Natural killer cell (primary cell): ENCODE measurements around the gene LRRC15. TPM values are rescaled to one million over a fixed set of nuclear protein-coding genes. Genes with fewer than 3 reads are reported as not detected.
A peak's percentile ranks its signal among the peaks of the same experiment; 100 is the strongest.

Experiments
- ATAC-seq, 3 donors: fragments of 150-1000 bp in 2 of 3; fragments of 200-7000 bp in 1 of 3; cut with Tn5 transposase; 1 replicate in 1 of 3; 2 replicates in 2 of 3; pipeline ENCODE4 v1.10.0; 2021; ENCODE audit warnings: mild to moderate bottlenecking in 2 of 3, moderate library complexity in 2 of 3
- DNase-seq, 2 donors: peaks; one replicate each; pipeline versions ENCODE4 v3.0.0 to v3.0.0-alpha.2; 2013 to 2021; ENCODE audit warnings: mixed read lengths in 1 of 2
- H3K27ac ChIP-seq: one replicate; pipeline ENCODE4 v1.5.1; 2013; ENCODE audit warnings: mild to moderate bottlenecking, low read length
- H3K27me3 ChIP-seq: one replicate; pipeline ENCODE4 v1.6.1; 2013; ENCODE audit warnings: low read length; ENCODE audit not compliant: control insufficient read depth, insufficient read depth
- H3K36me3 ChIP-seq: one replicate; pipeline ENCODE4 v1.6.1; 2013; ENCODE audit warnings: low read length; ENCODE audit not compliant: control insufficient read depth, insufficient read depth
- H3K4me1 ChIP-seq: one replicate; pipeline ENCODE4 v1.6.1; 2013; ENCODE audit warnings: low read length; ENCODE audit not compliant: control insufficient read depth, insufficient read depth
- H3K4me3 ChIP-seq: one replicate; pipeline ENCODE4 v1.5.1; 2013; ENCODE audit warnings: low read length
- H3K9me3 ChIP-seq: one replicate; pipeline ENCODE4 v1.6.1; 2013; ENCODE audit warnings: low read length; ENCODE audit not compliant: control insufficient read depth, insufficient read depth
- H3K27ac Mint-ChIP-seq, 2 donors: one replicate each; pipeline ENCODE4 v1.8.0; 2022; ENCODE audit warnings: mild to moderate bottlenecking in 2 of 2, mixed read lengths in 2 of 2, moderate library complexity in 1 of 2
- H3K27me3 Mint-ChIP-seq, 2 donors: one replicate each; pipeline ENCODE4 v1.8.0; 2022; ENCODE audit warnings: low read depth in 2 of 2, mixed read lengths in 2 of 2
- H3K36me3 Mint-ChIP-seq: one replicate; pipeline ENCODE4 v1.8.0; 2022; ENCODE audit warnings: mixed read lengths
- H3K4me1 Mint-ChIP-seq, 2 donors: one replicate each; pipeline ENCODE4 v1.8.0; 2022; ENCODE audit warnings: mixed read lengths in 2 of 2
- H3K4me3 Mint-ChIP-seq: one replicate; pipeline ENCODE4 v1.8.0; 2022; ENCODE audit warnings: mild to moderate bottlenecking, moderate library complexity, mixed read lengths
- H3K9me3 Mint-ChIP-seq, 2 donors: one replicate each; pipeline ENCODE4 v1.8.0; 2022; ENCODE audit warnings: mixed read lengths in 2 of 2
- WGBS: methylation state at CpG from one replicate; pipeline ENCODE4 v1.1.7; 2013; ENCODE audit warnings: missing lambda C conversion rate; ENCODE audit not compliant: insufficient coverage; 5-methylcytosine and 5-hydroxymethylcytosine counted together
- intact Hi-C: fragments of 100-400 bp; cut with micrococcal nuclease; formaldehyde crosslinking; loops from one replicate; pipeline ENCODE4 v1.14.2; 2022
- total RNA-seq, 4 donors: library from RNA; stranded (reverse); fragments of 120-200 nt in 1 of 4; gene quantifications; one replicate each; pipeline versions ENCODE4 v1.2.3 to v1.2.4, GENCODE V29; 2013 to 2022
- TF ChIP-seq, protein P1 (sequence below): fragments of 200-600 bp; IDR thresholded peaks from one replicate; pipeline ENCODE4 v1.8.0; 2022; ENCODE audit warnings: antibody characterized with exemption

Gene LRRC15
- total RNA-seq, 3 donors from 2014 or later (not counting 1 experiment from before 2014, with no cell fraction given) = not detected

GRCh38 chr3:194386066-194386465 lies 16.5 kb upstream of the LRRC15 start:
- intact Hi-C loops = no loop called here
- no peaks in the 10 kb centered on the region for H3K9me3 Mint-ChIP-seq
- ATAC-seq = no peak
- no peaks in the 10 kb centered on the region for H3K9me3 ChIP-seq
- peaks cover 22 to 36% of the 10 kb centered on the region in 2 donors for H3K27me3 Mint-ChIP-seq
- no peaks in the 10 kb centered on the region for H3K4me1 ChIP-seq
- no peak overlapping the region for H3K27ac ChIP-seq
- H3K4me3 Mint-ChIP-seq = no peak overlapping the region
- no peak overlapping the region for H3K4me3 ChIP-seq
- H3K27ac Mint-ChIP-seq = no peak overlapping the region
- no peak for DNase-seq
- WGBS = 87% methylated on average over 15 of the region's 15 CpGs
- H3K27me3 ChIP-seq = no peaks in the 10 kb centered on the region
- no peaks in the 10 kb centered on the region for H3K36me3 Mint-ChIP-seq
- TF ChIP-seq, protein P1, sequence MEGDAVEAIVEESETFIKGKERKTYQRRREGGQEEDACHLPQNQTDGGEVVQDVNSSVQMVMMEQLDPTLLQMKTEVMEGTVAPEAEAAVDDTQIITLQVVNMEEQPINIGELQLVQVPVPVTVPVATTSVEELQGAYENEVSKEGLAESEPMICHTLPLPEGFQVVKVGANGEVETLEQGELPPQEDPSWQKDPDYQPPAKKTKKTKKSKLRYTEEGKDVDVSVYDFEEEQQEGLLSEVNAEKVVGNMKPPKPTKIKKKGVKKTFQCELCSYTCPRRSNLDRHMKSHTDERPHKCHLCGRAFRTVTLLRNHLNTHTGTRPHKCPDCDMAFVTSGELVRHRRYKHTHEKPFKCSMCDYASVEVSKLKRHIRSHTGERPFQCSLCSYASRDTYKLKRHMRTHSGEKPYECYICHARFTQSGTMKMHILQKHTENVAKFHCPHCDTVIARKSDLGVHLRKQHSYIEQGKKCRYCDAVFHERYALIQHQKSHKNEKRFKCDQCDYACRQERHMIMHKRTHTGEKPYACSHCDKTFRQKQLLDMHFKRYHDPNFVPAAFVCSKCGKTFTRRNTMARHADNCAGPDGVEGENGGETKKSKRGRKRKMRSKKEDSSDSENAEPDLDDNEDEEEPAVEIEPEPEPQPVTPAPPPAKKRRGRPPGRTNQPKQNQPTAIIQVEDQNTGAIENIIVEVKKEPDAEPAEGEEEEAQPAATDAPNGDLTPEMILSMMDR = no peak
- no peaks in the 10 kb centered on the region for H3K36me3 ChIP-seq
- H3K4me1 Mint-ChIP-seq = no peaks in the 10 kb centered on the region

- H3K27me3 ChIP-seq = no peaks in the 10 kb centered on the region
- no peaks in the 10 kb centered on the region for H3K9me3 Mint-ChIP-seq
- H3K4me1 Mint-ChIP-seq = no peaks in the 10 kb centered on the region
- no peak overlapping the region for H3K4me3 ChIP-seq
- H3K36me3 Mint-ChIP-seq = no peaks in the 10 kb centered on the region
- no peak for ATAC-seq
- H3K27ac Mint-ChIP-seq = no peak overlapping the region
- H3K9me3 ChIP-seq = no peaks in the 10 kb centered on the region
- peaks cover 13 to 21% of the 10 kb centered on the region in 2 donors for H3K27me3 Mint-ChIP-seq
- 89% methylated on average over 12 of the region's 12 CpGs for WGBS
- no peaks in the 10 kb centered on the region for H3K36me3 ChIP-seq
- no peak overlapping the region for H3K27ac ChIP-seq
- intact Hi-C loops = no loop called here
- no peaks in the 10 kb centered on the region for H3K4me1 ChIP-seq
- TF ChIP-seq, protein P1 = no peak
- DNase-seq = peak in 1 of 2 donors; percentile 6
- H3K4me3 Mint-ChIP-seq = no peak overlapping the region
Measured at GRCh38 chr3:194384569-194385001, 15.0 kb upstream of the LRRC15 start.

DNA sequence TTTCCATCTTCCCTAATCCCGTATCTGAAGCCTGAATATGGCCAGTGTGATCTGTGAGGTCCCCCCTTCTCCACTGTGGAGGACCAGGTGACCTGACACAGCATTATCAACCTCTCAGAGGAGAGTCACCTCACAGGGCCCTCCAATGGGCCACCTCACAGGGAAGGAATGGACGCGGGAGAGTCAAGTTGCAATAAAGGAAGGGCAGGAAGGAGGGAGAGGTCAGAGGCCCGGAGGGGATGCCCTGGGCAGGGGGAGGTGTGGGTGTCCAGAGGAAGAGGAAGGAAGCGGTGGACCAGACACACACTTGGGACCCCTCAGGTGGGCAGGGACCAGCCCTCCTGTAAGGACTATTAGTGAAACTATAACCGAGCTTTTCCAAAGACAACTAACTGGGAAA lies 14.6 kb upstream of the LRRC15 start:
- TF ChIP-seq, protein P1 = no peak
- no peaks in the 10 kb centered on the region for H3K27me3 ChIP-seq
- Mint-ChIP-seq H3K27me3 (peaks cover 13 to 18% of the 10 kb centered on the region in 2 donors), H3K36me3 (no peaks in the 10 kb centered on the region), H3K9me3 (no peaks in the 10 kb centered on the region), H3K4me3 (no peak overlapping the region), H3K4me1 (no peaks in the 10 kb centered on the region), H3K27ac (no peak overlapping the region)
- H3K36me3 ChIP-seq = no peaks in the 10 kb centered on the region
- DNase-seq (no peak), ATAC-seq (no peak)
- H3K9me3 ChIP-seq = no peaks in the 10 kb centered on the region
- intact Hi-C loops = no loop called here
- H3K27ac ChIP-seq = no peak overlapping the region
- H3K4me1 ChIP-seq = no peaks in the 10 kb centered on the region
- H3K4me3 ChIP-seq = no peak overlapping the region
- 78% methylated on average over 6 of the region's 6 CpGs for WGBS

- Mint-ChIP-seq H3K9me3 (no peaks in the 10 kb centered on the region), H3K4me1 (no peaks in the 10 kb centered on the region), H3K36me3 (no peaks in the 10 kb centered on the region), H3K27ac (no peak overlapping the region), H3K4me3 (no peak overlapping the region), H3K27me3 (peaks cover 17 to 24% of the 10 kb centered on the region in 2 donors)
- Histone ChIP-seq H3K4me1 (no peaks in the 10 kb centered on the region), H3K4me3 (no peak overlapping the region), H3K36me3 (no peaks in the 10 kb centered on the region), H3K27ac (no peak overlapping the region), H3K27me3 (no peaks in the 10 kb centered on the region), H3K9me3 (no peaks in the 10 kb centered on the region)
- intact Hi-C loops = no loop called here
- 89% methylated on average over 14 of the region's 14 CpGs for WGBS
- TF ChIP-seq, protein P1 = no peak
- ATAC-seq (no peak), DNase-seq (no peak)
Measured at GRCh38 chr3:194383276-194383940, 13.9 kb upstream of the LRRC15 start.
